CD14-positive monocyte (primary cell): ENCODE data around the gene C9orf78. TPM values are rescaled to one million over a fixed set of nuclear protein-coding genes. Genes with fewer than 3 reads are reported as not detected.

Source experiments
- DNase-seq, 3 donors: peaks; one replicate each; pipeline ENCODE4 v3.0.0-alpha.2; 2011 to 2022
- H2AFZ ChIP-seq: 2 replicates; pipeline ENCODE4 v1.6.0; 2012; ENCODE audit warnings: mild to moderate bottlenecking, low read depth, low read length, inconsistent platforms; ENCODE audit not compliant: insufficient read depth, poor library complexity, severe bottlenecking
- H3K27ac ChIP-seq, 2 donors: 1 replicate in 1 of 2; 2 replicates in 1 of 2; pipeline ENCODE4 v1.5.1; 2012 to 2013; ENCODE audit warnings: low read length in 2 of 2, control low read depth in 1 of 2, inconsistent platforms in 1 of 2, low read depth in 1 of 2, mild to moderate bottlenecking in 1 of 2
- H3K27me3 ChIP-seq, 2 donors: one replicate each; pipeline versions ENCODE4 v1.6.0 to v1.6.1; 2011 to 2013; ENCODE audit warnings: low read length in 2 of 2; ENCODE audit not compliant: control insufficient read depth in 2 of 2, insufficient read depth in 2 of 2
- H3K36me3 ChIP-seq, 2 donors: replicated peaks in 1 of 2; 1 replicate in 1 of 2; 2 replicates in 1 of 2; pipeline versions ENCODE4 v1.5.1 to v1.6.1; 2012 to 2013; ENCODE audit warnings: low read length in 2 of 2, control low read depth in 1 of 2, inconsistent platforms in 1 of 2, mild to moderate bottlenecking in 1 of 2; ENCODE audit not compliant: insufficient read depth in 2 of 2, control insufficient read depth in 1 of 2
- H3K4me1 ChIP-seq, 2 donors: 1 replicate in 1 of 2; 2 replicates in 1 of 2; pipeline versions ENCODE4 v1.5.1 to v1.6.1; 2012 to 2013; ENCODE audit warnings: low read length in 2 of 2, control low read depth in 1 of 2, inconsistent platforms in 1 of 2, mild to moderate bottlenecking in 1 of 2, moderate library complexity in 1 of 2; ENCODE audit not compliant: insufficient read depth in 2 of 2, control insufficient read depth in 1 of 2
- H3K4me2 ChIP-seq: replicated peaks from 2 replicates; pipeline ENCODE3; 2012; ENCODE audit warnings: low read length, moderate library complexity, mild to moderate bottlenecking; ENCODE audit not compliant: poor library complexity, severe bottlenecking; ENCODE audit errors: extremely low read depth
- H3K4me3 ChIP-seq, 3 experiments: fragments of 200-600 bp in 1 of 3; sonication (generic) in 1 of 3; replicated peaks in 1 of 3; 1 replicate in 2 of 3; 2 replicates in 1 of 3; pipeline ENCODE4 v1.5.1; 2011 to 2013; ENCODE audit warnings: low read length in 3 of 3, mild to moderate bottlenecking in 3 of 3, control low read depth in 2 of 3, low read depth in 2 of 3, inconsistent platforms in 1 of 3, moderate library complexity in 1 of 3
- H3K79me2 ChIP-seq: 2 replicates; pipeline ENCODE4 v1.6.0; 2012; ENCODE audit warnings: mild to moderate bottlenecking, control low read depth, inconsistent platforms, low read length, moderate library complexity; ENCODE audit not compliant: insufficient read depth
- H3K9ac ChIP-seq: 2 replicates; pipeline ENCODE4 v1.6.0; 2017; ENCODE audit warnings: low read length, mild to moderate bottlenecking; ENCODE audit not compliant: insufficient read depth, poor library complexity, severe bottlenecking
- H3K9me3 ChIP-seq, 2 donors: replicated peaks in 1 of 2; 1 replicate in 1 of 2; 2 replicates in 1 of 2; pipeline versions ENCODE4 v1.5.1 to v1.6.1; 2012 to 2013; ENCODE audit warnings: low read length in 2 of 2, control low read depth in 1 of 2; ENCODE audit not compliant: control insufficient read depth in 1 of 2, insufficient read depth in 1 of 2
- H4K20me1 ChIP-seq: 2 replicates; pipeline ENCODE4 v1.6.0; 2012; ENCODE audit warnings: mild to moderate bottlenecking, low read length, control low read depth, moderate library complexity; ENCODE audit not compliant: insufficient read depth
- H3K27ac Mint-ChIP-seq, 7 donors: one replicate each; pipeline ENCODE4 v1.8.0; 2020; ENCODE audit warnings: mild to moderate bottlenecking in 7 of 7, mixed read lengths in 7 of 7, moderate library complexity in 6 of 7, inconsistent platforms in 2 of 7
- H3K27me3 Mint-ChIP-seq, 3 donors: one replicate each; pipeline ENCODE4 v1.8.0; 2021 to 2022; ENCODE audit warnings: low read depth in 3 of 3, mild to moderate bottlenecking in 3 of 3, mixed read lengths in 3 of 3, moderate library complexity in 3 of 3, inconsistent platforms in 1 of 3
- H3K36me3 Mint-ChIP-seq, 2 donors: one replicate each; pipeline ENCODE4 v1.8.0; 2020; ENCODE audit warnings: mixed read lengths in 2 of 2, inconsistent platforms in 1 of 2, mild to moderate bottlenecking in 1 of 2
- H3K4me1 Mint-ChIP-seq: one replicate; pipeline ENCODE4 v1.8.0; 2020; ENCODE audit warnings: mild to moderate bottlenecking, mixed read lengths
- H3K4me3 Mint-ChIP-seq, 2 donors: one replicate each; pipeline ENCODE4 v1.8.0; 2020; ENCODE audit warnings: mild to moderate bottlenecking in 2 of 2, mixed read lengths in 2 of 2, moderate library complexity in 1 of 2
- H3K9me3 Mint-ChIP-seq, 7 donors: one replicate each; pipeline ENCODE4 v1.8.0; 2020 to 2022; ENCODE audit warnings: mixed read lengths in 7 of 7, mild to moderate bottlenecking in 6 of 7, moderate library complexity in 6 of 7, inconsistent platforms in 2 of 7
- WGBS: methylation state at CpG from one replicate; pipeline ENCODE4 v1.1.5; 2013; ENCODE audit warnings: missing lambda C conversion rate; ENCODE audit not compliant: insufficient coverage; 5-methylcytosine and 5-hydroxymethylcytosine counted together
- intact Hi-C, 2 donors: fragments of 100-400 bp; cut with micrococcal nuclease; formaldehyde crosslinking; loops; one replicate each; pipeline versions ENCODE4 v1.15.0 to v1.15.1; 2023
- polyA plus RNA-seq, 3 donors: library from polyadenylated mRNA; depleted of rRNA in 1 of 3; unstranded in 2 of 3; stranded (reverse) in 1 of 3; fragments of 300-500 nt in 2 of 3; fragments of >200 nt in 1 of 3; fragmentation: Illumina TruSeq in 2 of 3; gene quantifications; 1 replicate in 2 of 3; 2 replicates in 1 of 3; pipeline ENCODE4 v1.2.3, GENCODE V29; 2012 to 2021
- TF ChIP-seq, protein P1 (sequence below): fragments of 200-600 bp; IDR thresholded peaks from one replicate; pipeline ENCODE4 v1.8.0; 2022; ENCODE audit warnings: antibody characterized with exemption, mild to moderate bottlenecking

C9orf78 gene
- polyA plus RNA-seq, 3 donors = 53.3 to 82.4 (median 65.5) TPM

- no peaks in the 10 kb centered on the region for H3K27me3 ChIP-seq
- peak within 1 kb of the TSS; percentile 49 to 93 (median 86) for H3K27ac Mint-ChIP-seq
- WGBS = 2% methylated on average over 30 of the region's 47 CpGs
- peak within 1 kb of the TSS; percentile 81 to 92 for H3K4me3 Mint-ChIP-seq
- H3K27ac ChIP-seq = peak within 1 kb of the TSS; percentile 3 to 79
- H3K36me3 Mint-ChIP-seq = peaks cover 37 to 58% of the 10 kb centered on the region in 2 donors
- H3K9me3 ChIP-seq = no peaks in the 10 kb centered on the region
- peak within 1 kb of the TSS; percentile 86 for H2AFZ ChIP-seq
- H4K20me1 ChIP-seq = peaks cover 5% of the 10 kb centered on the region
- peak within 1 kb of the TSS; percentile 79 for H3K9ac ChIP-seq
- H3K36me3 ChIP-seq = peaks cover 41 to 58% of the 10 kb centered on the region in 2 donors
- peaks cover 41% of the 10 kb centered on the region for H3K79me2 ChIP-seq
- H3K4me2 ChIP-seq = peak within 1 kb of the TSS; percentile 91
- H3K27me3 Mint-ChIP-seq = peaks cover 0 to 3% (median 1%) of the 10 kb centered on the region in 3 donors
- H3K9me3 Mint-ChIP-seq = peaks cover 0 to 2% (median 0%) of the 10 kb centered on the region in 7 donors
- intact Hi-C loops = no loop called here
- H3K4me1 Mint-ChIP-seq = peaks cover 9% of the 10 kb centered on the region
- H3K4me1 ChIP-seq = peaks cover 10 to 13% of the 10 kb centered on the region in 2 donors
- H3K4me3 ChIP-seq = peak within 1 kb of the TSS; percentile 65 to 88 (median 82)
- TF ChIP-seq, protein P1, sequence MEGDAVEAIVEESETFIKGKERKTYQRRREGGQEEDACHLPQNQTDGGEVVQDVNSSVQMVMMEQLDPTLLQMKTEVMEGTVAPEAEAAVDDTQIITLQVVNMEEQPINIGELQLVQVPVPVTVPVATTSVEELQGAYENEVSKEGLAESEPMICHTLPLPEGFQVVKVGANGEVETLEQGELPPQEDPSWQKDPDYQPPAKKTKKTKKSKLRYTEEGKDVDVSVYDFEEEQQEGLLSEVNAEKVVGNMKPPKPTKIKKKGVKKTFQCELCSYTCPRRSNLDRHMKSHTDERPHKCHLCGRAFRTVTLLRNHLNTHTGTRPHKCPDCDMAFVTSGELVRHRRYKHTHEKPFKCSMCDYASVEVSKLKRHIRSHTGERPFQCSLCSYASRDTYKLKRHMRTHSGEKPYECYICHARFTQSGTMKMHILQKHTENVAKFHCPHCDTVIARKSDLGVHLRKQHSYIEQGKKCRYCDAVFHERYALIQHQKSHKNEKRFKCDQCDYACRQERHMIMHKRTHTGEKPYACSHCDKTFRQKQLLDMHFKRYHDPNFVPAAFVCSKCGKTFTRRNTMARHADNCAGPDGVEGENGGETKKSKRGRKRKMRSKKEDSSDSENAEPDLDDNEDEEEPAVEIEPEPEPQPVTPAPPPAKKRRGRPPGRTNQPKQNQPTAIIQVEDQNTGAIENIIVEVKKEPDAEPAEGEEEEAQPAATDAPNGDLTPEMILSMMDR = no peak
- peak; percentile 92 to 95 (median 94) for DNase-seq
These were observed 11.0 kb downstream of the C9orf78 start, which contains the start of gene TOR1A for GRCh38 chr9:129823935-129824601. TSS of gene TOR1A (minus strand) at chr9:129824136. CDS start at chr9:129824085, 51 bp downstream.

- Mint-ChIP-seq H3K27ac (peak overlapping the region in 5 of 7 donors; percentile 74 to 93 (median 80)), H3K27me3 (peaks cover 0 to 3% (median 1%) of the 10 kb centered on the region in 3 donors), H3K4me3 (peak overlapping the region; percentile 81 to 92), H3K4me1 (peaks cover 10% of the 10 kb centered on the region), H3K36me3 (peaks cover 37 to 58% of the 10 kb centered on the region in 2 donors), H3K9me3 (peaks cover 0 to 2% (median 0%) of the 10 kb centered on the region in 7 donors)
- peak overlapping the region in 1 of 2 donors; percentile 79 for H3K27ac ChIP-seq
- peak overlapping the region; percentile 65 to 88 (median 82) for H3K4me3 ChIP-seq
- peak overlapping the region; percentile 86 for H2AFZ ChIP-seq
- peaks cover 46% of the 10 kb centered on the region for H3K79me2 ChIP-seq
- peak overlapping the region; percentile 91 for H3K4me2 ChIP-seq
- H3K36me3 ChIP-seq = peaks cover 41 to 58% of the 10 kb centered on the region in 2 donors
- H3K9me3 ChIP-seq = no peaks in the 10 kb centered on the region
- peaks cover 10 to 13% of the 10 kb centered on the region in 2 donors for H3K4me1 ChIP-seq
- WGBS = 0% methylated on average over 5 of the region's 15 CpGs
- H4K20me1 ChIP-seq = peaks cover 5% of the 10 kb centered on the region
- TF ChIP-seq, protein P1 = no peak
- peak overlapping the region; percentile 79 for H3K9ac ChIP-seq
- H3K27me3 ChIP-seq = no peaks in the 10 kb centered on the region
- no peak for DNase-seq
- intact Hi-C loops = no loop called here
These were observed 11.5 kb downstream of the C9orf78 start for GRCh38 chr9:129823542-129823934.
